HEK293T (cell line): ENCODE results near the gene RNF141.

Source experiments
- CTCF ChIA-PET: fragments of 350-600 bp; formaldehyde crosslinking; extraction: SDS; loops from one replicate; lab custom pipeline; 2021; ENCODE audit warnings: antibody characterized with exemption, inconsistent platforms; lab: Yijun Ruan, JAX
- POLR2A ChIA-PET: fragments of 350-600 bp; formaldehyde crosslinking; extraction: SDS; loops from one replicate; lab custom pipeline; 2020; ENCODE audit warnings: antibody characterized with exemption, inconsistent platforms; lab: Yijun Ruan, JAX
- DNase-seq: peaks from one replicate; pipeline ENCODE4 v3.0.0; 2012; ENCODE audit warnings: mixed read lengths; ENCODE audit errors: extremely low spot score
- ARNT ChIP-seq: fragments of 450-650 bp; IDR thresholded peaks from 2 replicates; pipeline ENCODE4 v1.6.1; 2017; ENCODE audit warnings: mild to moderate bottlenecking
- BHLHE40 ChIP-seq: fragments of 450-650 bp; IDR thresholded peaks from 2 replicates; pipeline ENCODE4 v1.6.1; 2016; ENCODE audit warnings: mild to moderate bottlenecking, moderate library complexity, borderline replicate concordance
- CTBP1 ChIP-seq: fragments of 450-650 bp; IDR thresholded peaks from 2 replicates; pipeline ENCODE4 v1.6.1; 2016; ENCODE audit warnings: borderline replicate concordance
- ELF4 ChIP-seq: fragments of 450-650 bp; IDR thresholded peaks from 2 replicates; pipeline ENCODE4 v1.6.1; 2017; ENCODE audit warnings: antibody characterized with exemption
- FOXA1 ChIP-seq: fragments of 450-650 bp; IDR thresholded peaks from 2 replicates; pipeline ENCODE4 v1.6.1; 2016; ENCODE audit warnings: mild to moderate bottlenecking
- FOXK2 ChIP-seq: fragments of 450-650 bp; IDR thresholded peaks from 2 replicates; pipeline ENCODE4 v1.6.1; 2016; ENCODE audit warnings: mild to moderate bottlenecking
- FOXM1 ChIP-seq: fragments of 450-650 bp; IDR thresholded peaks from 2 replicates; pipeline ENCODE4 v1.6.1; 2017; ENCODE audit warnings: mild to moderate bottlenecking, borderline replicate concordance
- HDGF ChIP-seq: fragments of 450-650 bp; IDR thresholded peaks from 2 replicates; pipeline ENCODE4 v1.6.1; 2017; ENCODE audit warnings: antibody characterized with exemption, borderline replicate concordance
- L3MBTL2 ChIP-seq: fragments of 450-650 bp; conservative IDR thresholded peaks from 2 replicates; pipeline ENCODE4 v1.6.1; 2016; ENCODE audit warnings: mild to moderate bottlenecking
- LEF1 ChIP-seq: fragments of 450-650 bp; IDR thresholded peaks from 2 replicates; pipeline ENCODE4 v1.6.1; 2017; ENCODE audit warnings: mild to moderate bottlenecking, borderline replicate concordance
- NFRKB ChIP-seq: fragments of 450-650 bp; IDR thresholded peaks from 2 replicates; pipeline ENCODE4 v1.6.1; 2016; ENCODE audit warnings: mild to moderate bottlenecking, moderate library complexity
- SP1 ChIP-seq: fragments of 450-650 bp; IDR thresholded peaks from 2 replicates; pipeline ENCODE4 v1.6.1; 2017
- SUZ12 ChIP-seq: fragments of 450-650 bp; IDR thresholded peaks from 2 replicates; pipeline ENCODE4 v1.6.1; 2016; ENCODE audit warnings: mild to moderate bottlenecking
- TARDBP ChIP-seq: fragments of 450-650 bp; IDR thresholded peaks from 2 replicates; pipeline ENCODE4 v1.6.1; 2016
- ZNF384 ChIP-seq: fragments of 450-650 bp; IDR thresholded peaks from 2 replicates; pipeline ENCODE4 v1.6.1; 2016
- TF ChIP-seq, protein P1 (sequence below): fragments of 450-650 bp; IDR thresholded peaks from 2 replicates; pipeline ENCODE4 v1.6.1; 2016

RNF141 gene

DNA sequence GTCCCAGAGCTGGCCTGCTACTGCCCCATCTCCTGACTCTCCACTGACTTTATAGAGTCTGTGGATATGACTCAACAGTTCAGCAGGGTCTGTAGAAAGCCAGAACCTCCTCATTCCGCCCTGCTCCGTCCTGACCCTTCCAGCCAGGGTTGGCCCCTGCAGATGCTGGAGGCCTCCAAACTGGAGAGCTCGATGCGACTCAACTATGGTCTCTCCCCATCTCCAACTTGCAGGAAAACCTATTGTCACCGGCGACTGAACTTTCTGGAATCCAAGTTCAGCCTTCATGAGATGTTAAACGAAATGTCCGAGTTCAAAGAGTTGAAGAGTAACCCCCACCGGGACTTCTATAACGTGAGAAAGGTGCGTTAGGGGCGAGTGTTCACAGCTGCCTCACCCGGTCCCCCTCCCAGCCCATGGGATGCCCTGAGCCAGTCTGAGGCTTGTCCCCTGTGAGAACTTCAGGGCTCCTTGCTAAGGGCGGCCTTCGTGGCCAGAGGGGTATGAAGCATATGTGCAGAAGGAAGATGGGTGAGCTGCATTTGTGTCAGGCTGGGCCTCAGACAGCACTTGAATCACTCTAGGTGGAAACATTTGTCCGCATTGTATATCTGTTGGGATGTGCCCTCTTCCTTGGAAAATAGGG is 53.9 kb downstream of the RNF141 start:
- no peak for TF ChIP-seq FOXM1
- no peak for TF ChIP-seq FOXA1
- no peak for TF ChIP-seq SUZ12
- no peak for TF ChIP-seq ZNF384
- TF ChIP-seq L3MBTL2 = no peak
- TF ChIP-seq, protein P1, sequence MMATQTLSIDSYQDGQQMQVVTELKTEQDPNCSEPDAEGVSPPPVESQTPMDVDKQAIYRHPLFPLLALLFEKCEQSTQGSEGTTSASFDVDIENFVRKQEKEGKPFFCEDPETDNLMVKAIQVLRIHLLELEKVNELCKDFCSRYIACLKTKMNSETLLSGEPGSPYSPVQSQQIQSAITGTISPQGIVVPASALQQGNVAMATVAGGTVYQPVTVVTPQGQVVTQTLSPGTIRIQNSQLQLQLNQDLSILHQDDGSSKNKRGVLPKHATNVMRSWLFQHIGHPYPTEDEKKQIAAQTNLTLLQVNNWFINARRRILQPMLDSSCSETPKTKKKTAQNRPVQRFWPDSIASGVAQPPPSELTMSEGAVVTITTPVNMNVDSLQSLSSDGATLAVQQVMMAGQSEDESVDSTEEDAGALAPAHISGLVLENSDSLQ = no peak
- TF ChIP-seq SP1 = no peak
- TF ChIP-seq TARDBP = no peak
- no peak for TF ChIP-seq BHLHE40
- TF ChIP-seq NFRKB = no peak
- no peak for TF ChIP-seq CTBP1
- TF ChIP-seq HDGF = no peak
- TF ChIP-seq LEF1 = no peak
- no peak for TF ChIP-seq FOXK2
- no peak for TF ChIP-seq ELF4
- TF ChIP-seq ARNT = no peak
- CTCF ChIA-PET = interaction anchor here (1.2 kb wide), 1 partner anchor 54 kb away, joined by 4 read pairs; the partner anchor contains the start of gene RNF141
- POLR2A ChIA-PET = no interaction called here
- no peak for DNase-seq

DNA sequence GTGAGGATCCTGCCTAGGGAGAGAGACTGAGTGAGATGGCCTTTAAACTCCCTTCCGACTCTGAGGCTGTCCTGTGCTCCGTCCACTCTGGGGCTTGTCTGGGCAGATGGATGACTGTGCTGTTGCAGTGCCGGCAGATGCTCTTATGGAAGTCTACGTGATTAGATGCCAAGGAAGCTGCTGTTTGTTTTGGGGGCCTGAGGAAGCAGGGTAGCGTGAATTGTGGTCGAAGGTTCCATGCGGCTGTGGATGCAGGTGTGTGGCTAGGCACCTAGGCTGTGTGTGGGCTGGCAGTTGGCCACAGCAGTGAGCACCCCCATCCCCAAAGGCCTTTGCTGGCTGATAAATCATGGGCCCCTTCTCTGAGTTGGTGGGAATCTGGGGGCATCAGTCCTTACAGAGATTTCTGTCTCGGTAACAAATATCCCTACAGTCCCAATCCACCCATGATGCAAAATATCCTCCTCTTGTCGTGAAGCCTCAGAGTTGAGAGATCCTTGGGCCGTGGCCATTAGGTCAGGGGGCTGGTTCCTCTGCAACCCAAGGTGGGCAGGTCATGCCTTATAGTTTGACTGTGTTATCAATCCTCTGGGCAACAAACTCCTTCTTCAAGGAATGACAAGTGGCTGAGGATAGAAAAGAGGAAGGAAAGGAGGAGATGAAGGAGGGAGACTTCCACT is 54.7 kb downstream of the RNF141 start:
- CTCF ChIA-PET = no interaction called here
- POLR2A ChIA-PET = no interaction called here
- DNase-seq = no peak
- TF ChIP-seq TARDBP = no peak
- TF ChIP-seq LEF1 = no peak
- no peak for TF ChIP-seq NFRKB
- TF ChIP-seq, protein P1 = no peak
- TF ChIP-seq SUZ12 = no peak
- TF ChIP-seq FOXK2 = no peak
- TF ChIP-seq FOXM1 = no peak
- no peak for TF ChIP-seq ZNF384
- TF ChIP-seq CTBP1 = no peak
- no peak for TF ChIP-seq FOXA1

DNA sequence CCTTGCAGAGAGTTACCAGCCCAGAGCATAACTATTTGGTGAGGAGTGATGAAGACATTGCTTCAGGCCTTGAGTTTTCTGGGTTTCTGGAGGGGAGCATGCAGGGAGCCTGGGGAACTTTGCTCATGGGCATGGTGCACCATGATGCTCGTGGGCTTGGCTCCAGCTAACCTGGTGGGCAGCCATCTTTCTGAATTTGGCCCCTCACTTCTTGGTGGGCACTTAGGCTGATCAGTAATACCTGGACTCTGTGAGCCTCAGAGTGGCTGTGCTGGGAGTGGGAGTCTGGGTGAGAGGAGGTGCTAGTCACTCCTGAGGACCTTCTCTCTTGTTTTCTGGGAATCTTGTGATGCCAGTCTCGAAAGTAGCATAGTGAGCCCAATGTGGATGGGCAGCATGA is 55.3 kb downstream of the RNF141 start:
- TF ChIP-seq ELF4 = no peak
- TF ChIP-seq CTBP1 = no peak
- TF ChIP-seq, protein P1 = no peak
- no peak for TF ChIP-seq NFRKB
- TF ChIP-seq TARDBP = no peak
- no peak for TF ChIP-seq ZNF384
- no peak for TF ChIP-seq FOXK2
- TF ChIP-seq FOXM1 = no peak
- TF ChIP-seq SUZ12 = no peak
- TF ChIP-seq SP1 = no peak
- no peak for TF ChIP-seq HDGF
- TF ChIP-seq LEF1 = no peak
- TF ChIP-seq FOXA1 = no peak
- TF ChIP-seq ARNT = no peak
- no peak for TF ChIP-seq L3MBTL2
- TF ChIP-seq BHLHE40 = no peak
- ChIA-PET CTCF (no interaction called here), POLR2A (no interaction called here)
- DNase-seq = no peak

DNA sequence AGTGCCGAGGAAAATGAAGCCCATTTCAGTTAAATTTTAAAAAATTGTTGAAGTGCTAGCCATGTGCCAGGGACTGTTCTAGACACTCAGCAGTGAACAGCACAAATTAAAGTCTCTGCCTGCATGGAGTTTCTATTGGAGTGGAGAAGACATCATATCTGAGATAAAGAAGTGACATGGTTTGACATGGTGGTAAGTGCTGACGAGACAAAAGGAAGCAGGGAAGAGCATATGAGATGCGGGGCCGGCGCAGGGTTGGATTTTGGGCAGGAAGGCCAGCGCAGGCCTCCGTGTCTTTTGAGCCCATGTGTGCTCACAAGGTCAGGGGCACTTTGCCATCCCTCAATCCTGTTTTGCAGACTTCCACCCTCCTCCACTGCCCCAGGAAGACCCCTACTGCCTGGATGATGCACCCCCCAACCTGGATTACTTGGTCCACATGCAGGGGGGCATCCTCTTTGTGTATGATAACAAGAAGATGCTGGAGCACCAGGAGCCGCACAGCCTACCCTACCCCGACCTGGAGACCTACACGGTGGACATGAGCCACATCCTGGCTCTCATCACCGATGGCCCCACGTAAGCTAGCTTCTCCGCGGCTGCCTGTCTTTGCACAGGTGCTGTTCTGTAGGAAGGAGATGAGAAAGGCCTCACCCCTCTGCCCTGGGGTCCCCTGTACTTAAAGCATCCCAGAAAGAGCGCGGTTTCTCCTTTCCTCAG is 56.4 kb downstream of the RNF141 start:
- DNase-seq = no peak
- CTCF ChIA-PET = no interaction called here
- POLR2A ChIA-PET = no interaction called here
- no peak for TF ChIP-seq FOXK2
- no peak for TF ChIP-seq ARNT
- no peak for TF ChIP-seq BHLHE40
- TF ChIP-seq LEF1 = no peak
- TF ChIP-seq, protein P1 = no peak
- TF ChIP-seq FOXM1 = no peak
- TF ChIP-seq SP1 = no peak
- no peak for TF ChIP-seq SUZ12
- no peak for TF ChIP-seq ELF4
- TF ChIP-seq HDGF = no peak
- no peak for TF ChIP-seq L3MBTL2
- no peak for TF ChIP-seq TARDBP

DNA sequence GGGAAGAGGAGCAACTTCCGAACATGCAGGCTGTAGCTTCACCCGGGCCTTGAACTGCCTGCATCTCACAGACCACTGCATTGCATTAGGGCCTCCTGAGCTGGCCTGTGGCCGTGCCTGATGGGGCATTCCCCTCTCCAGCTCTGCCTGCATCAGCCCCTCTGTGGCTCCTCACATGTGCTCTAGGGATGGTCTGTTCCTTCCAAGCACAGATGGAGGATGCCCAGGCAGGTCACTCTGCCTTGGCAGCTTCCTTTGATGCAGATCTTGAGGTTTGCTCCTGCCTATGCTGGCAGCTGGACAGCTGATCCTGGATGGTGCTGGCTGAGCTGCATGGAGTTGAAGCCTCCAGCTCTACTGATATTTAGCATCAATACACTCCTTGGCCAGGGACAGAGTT is 57.4 kb downstream of the RNF141 start:
- POLR2A ChIA-PET = no interaction called here
- CTCF ChIA-PET = no interaction called here
- TF ChIP-seq TARDBP = no peak
- no peak for TF ChIP-seq FOXA1
- TF ChIP-seq, protein P1 = no peak
- no peak for TF ChIP-seq ELF4
- TF ChIP-seq L3MBTL2 = no peak
- no peak for TF ChIP-seq NFRKB
- no peak for TF ChIP-seq HDGF
- TF ChIP-seq SP1 = no peak
- no peak for TF ChIP-seq FOXK2
- no peak for TF ChIP-seq ARNT
- no peak for TF ChIP-seq SUZ12
- no peak for TF ChIP-seq FOXM1
- DNase-seq = no peak
